OCI-LY7 (cell line): Measurements from ENCODE around the gene FMN1. TPM values are rescaled to one million over a fixed set of nuclear protein-coding genes. Genes with fewer than 3 reads are reported as not detected.
A peak's percentile ranks its signal among the peaks of the same experiment; 100 is the strongest.

ENCODE experiments used
- BruUV-seq: library from RNA; stranded (reverse); fragments of 400-500 nt; replicated peaks from 2 replicates; lab custom pipeline; 2021; lab: Mats Ljungman, UMichigan
- CTCF ChIA-PET: fragments of 300-600 bp; sonication (Branson Sonifier 250); formaldehyde crosslinking; loops from one replicate; lab custom pipeline; 2022; ENCODE audit warnings: antibody characterized with exemption; ENCODE audit not compliant: unreplicated experiment; lab: Charles Lee
- POLR2A ChIA-PET: fragments of 300-600 bp; sonication (Branson Sonifier 250); formaldehyde crosslinking; loops from one replicate; lab custom pipeline; 2022; ENCODE audit warnings: antibody characterized with exemption; lab: Charles Lee
- DNase-seq: peaks from one replicate; pipeline ENCODE4 v3.0.0-alpha.2; 2015; ENCODE audit warnings: low spot score
- H2AFZ ChIP-seq: fragments of 200-600 bp; sonication (generic), shearing (Covaris generic); 2 replicates; pipeline ENCODE4 v1.6.1; 2014; ENCODE audit warnings: mild to moderate bottlenecking, antibody characterized with exemption, low read length, moderate library complexity
- H3K27ac ChIP-seq: fragments of 200-600 bp; sonication (generic); 2 replicates; pipeline ENCODE4 v1.5.1; 2014; ENCODE audit warnings: mixed run types, low read depth, mild to moderate bottlenecking, moderate library complexity, low read length, inconsistent platforms; ENCODE audit not compliant: poor library complexity, severe bottlenecking
- H3K36me3 ChIP-seq: fragments of 200-600 bp; sonication (generic); 2 replicates; pipeline ENCODE4 v1.6.1; 2014; ENCODE audit warnings: mild to moderate bottlenecking, antibody characterized with exemption, low read length, moderate library complexity, mixed read lengths; ENCODE audit not compliant: insufficient read depth
- H3K4me1 ChIP-seq: fragments of 200-600 bp; sonication (generic); 2 replicates; pipeline ENCODE4 v1.5.1; 2014; ENCODE audit warnings: mild to moderate bottlenecking, low read length; ENCODE audit not compliant: insufficient read depth, poor library complexity, severe bottlenecking
- H3K4me2 ChIP-seq: fragments of 200-600 bp; sonication (generic); 2 replicates; pipeline ENCODE4 v1.6.1; 2014; ENCODE audit warnings: mild to moderate bottlenecking, low read length
- H3K4me3 ChIP-seq: fragments of 200-600 bp; sonication (generic); 2 replicates; pipeline ENCODE4 v1.5.1; 2014; ENCODE audit warnings: mild to moderate bottlenecking, low read depth, low read length; ENCODE audit not compliant: poor library complexity, severe bottlenecking
- H3K79me2 ChIP-seq: fragments of 200-600 bp; sonication (generic); 2 replicates; pipeline ENCODE4 v1.6.1; 2016; ENCODE audit warnings: low read depth, mild to moderate bottlenecking, low read length, moderate library complexity, mixed read lengths; ENCODE audit not compliant: insufficient read depth
- H3K9me2 ChIP-seq: fragments of 200-600 bp; sonication (generic); 2 replicates; pipeline ENCODE4 v1.6.1; 2016; ENCODE audit warnings: mild to moderate bottlenecking, low read length, mixed read lengths; ENCODE audit not compliant: insufficient read depth
- H3K9me3 ChIP-seq: fragments of 200-600 bp; sonication (generic); 2 replicates; pipeline ENCODE4 v1.6.1; 2014; ENCODE audit warnings: mild to moderate bottlenecking, mixed run types, low read length, mixed read lengths
- H4K20me1 ChIP-seq: fragments of 200-600 bp; sonication (generic); 2 replicates; pipeline ENCODE4 v1.6.1; 2014; ENCODE audit warnings: mild to moderate bottlenecking, antibody characterized with exemption, low read length, moderate library complexity, mixed read lengths; ENCODE audit not compliant: insufficient read depth
- EZH2phosphoT487 ChIP-seq: fragments of 200-600 bp; sonication (generic); IDR thresholded peaks from 2 replicates; pipeline ENCODE4 v1.6.1; 2018; ENCODE audit warnings: low read depth, borderline replicate concordance, mild to moderate bottlenecking, mixed run types, antibody characterized with exemption, low read length, moderate library complexity, mixed read lengths
- intact Hi-C: fragments of 100-400 bp; cut with micrococcal nuclease; formaldehyde crosslinking; loops from one replicate; pipeline ENCODE4 v1.10.0; 2022; ENCODE audit not compliant: unreplicated experiment
- total RNA-seq, 2 experiments: library from RNA; depleted of rRNA in 1 of 2; stranded (reverse); fragments of >200 nt in 1 of 2; shearing (Covaris generic) in 1 of 2; gene quantifications; 2 replicates each; pipeline ENCODE4 v1.2.3, GENCODE V29; 2014 to 2022
- TF ChIP-seq, protein P1 (sequence below): fragments of 200-600 bp; sonication (generic); conservative IDR thresholded peaks from 2 replicates; pipeline ENCODE4 v1.5.1; 2014; ENCODE audit warnings: mild to moderate bottlenecking, antibody characterized with exemption, low read length, moderate library complexity, mixed read lengths

Gene FMN1
- total RNA-seq, 2 experiments from 2014 or later = 3.2 to 4.2 TPM

DNA sequence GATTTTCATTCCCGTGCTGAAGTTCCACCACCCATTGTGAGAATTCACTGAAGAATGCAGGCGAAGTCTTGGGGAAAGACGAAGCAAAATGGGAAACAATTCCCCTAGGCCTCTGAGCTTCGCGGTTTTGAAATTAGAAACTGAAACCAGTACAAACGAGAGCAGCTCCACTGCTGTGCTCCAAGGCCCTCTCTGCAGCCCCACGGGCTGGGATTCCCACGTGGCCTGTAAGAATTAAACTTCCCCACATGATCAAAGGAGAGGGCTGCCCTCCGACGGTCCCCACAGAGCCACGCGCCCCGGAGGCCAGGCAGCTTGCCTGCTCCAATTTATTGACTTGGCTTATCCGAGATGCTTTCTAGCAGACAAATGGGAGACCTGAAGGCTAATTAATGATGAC lies 332.8 kb downstream of the FMN1 start:
- DNase-seq = no peak
- no peak overlapping the region for H3K4me2 ChIP-seq
- H3K27ac ChIP-seq = no peak overlapping the region
- BruUV-seq = no TSS peak
- H4K20me1 ChIP-seq = no peaks in the 10 kb centered on the region
- H3K9me2 ChIP-seq = no peaks in the 10 kb centered on the region
- H3K9me3 ChIP-seq = no peaks in the 10 kb centered on the region
- H3K79me2 ChIP-seq = no peaks in the 10 kb centered on the region
- H3K4me3 ChIP-seq = no peak overlapping the region
- peak overlapping the region; percentile 19; the same call in 1 of the 2 replicates for H2AFZ ChIP-seq
- intact Hi-C loops = no loop called here
- ChIA-PET CTCF (interaction anchor here (0.6 kb wide), 1 partner anchor 334 kb away, joined by 3 read pairs; no protein-coding TSS in a partner anchor), POLR2A (interaction anchor here (0.6 to 0.7 kb wide), 3 partner anchors 18 to 118 kb away, joined by 3 to 5 read pairs (median 3); no protein-coding TSS in a partner anchor)
- peaks cover 4% of the 10 kb centered on the region for H3K4me1 ChIP-seq
- TF ChIP-seq EZH2phosphoT487 = no peak
- TF ChIP-seq, protein P1, sequence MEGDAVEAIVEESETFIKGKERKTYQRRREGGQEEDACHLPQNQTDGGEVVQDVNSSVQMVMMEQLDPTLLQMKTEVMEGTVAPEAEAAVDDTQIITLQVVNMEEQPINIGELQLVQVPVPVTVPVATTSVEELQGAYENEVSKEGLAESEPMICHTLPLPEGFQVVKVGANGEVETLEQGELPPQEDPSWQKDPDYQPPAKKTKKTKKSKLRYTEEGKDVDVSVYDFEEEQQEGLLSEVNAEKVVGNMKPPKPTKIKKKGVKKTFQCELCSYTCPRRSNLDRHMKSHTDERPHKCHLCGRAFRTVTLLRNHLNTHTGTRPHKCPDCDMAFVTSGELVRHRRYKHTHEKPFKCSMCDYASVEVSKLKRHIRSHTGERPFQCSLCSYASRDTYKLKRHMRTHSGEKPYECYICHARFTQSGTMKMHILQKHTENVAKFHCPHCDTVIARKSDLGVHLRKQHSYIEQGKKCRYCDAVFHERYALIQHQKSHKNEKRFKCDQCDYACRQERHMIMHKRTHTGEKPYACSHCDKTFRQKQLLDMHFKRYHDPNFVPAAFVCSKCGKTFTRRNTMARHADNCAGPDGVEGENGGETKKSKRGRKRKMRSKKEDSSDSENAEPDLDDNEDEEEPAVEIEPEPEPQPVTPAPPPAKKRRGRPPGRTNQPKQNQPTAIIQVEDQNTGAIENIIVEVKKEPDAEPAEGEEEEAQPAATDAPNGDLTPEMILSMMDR = no peak
- H3K36me3 ChIP-seq = no peaks in the 10 kb centered on the region

DNA sequence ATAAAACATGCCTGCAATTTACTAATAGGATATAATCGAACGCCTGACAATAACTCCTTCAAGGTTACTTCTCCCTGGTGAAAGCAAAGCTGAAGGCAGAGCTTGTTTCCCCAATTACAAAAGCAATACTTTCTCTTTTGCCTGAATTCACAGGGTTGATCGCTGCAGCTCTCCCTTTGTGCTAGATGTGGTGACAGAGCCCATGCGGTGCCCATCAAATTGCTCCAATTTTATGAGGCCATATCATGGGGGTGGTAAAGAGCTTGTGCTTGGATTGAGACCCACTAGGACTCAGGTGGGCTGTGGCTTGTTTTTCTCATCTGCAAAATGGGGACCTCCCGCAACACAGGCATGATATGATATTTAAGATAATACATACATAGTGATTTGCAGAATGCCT lies 333.3 kb downstream of the FMN1 start:
- BruUV-seq = no TSS peak
- no peaks in the 10 kb centered on the region for H3K36me3 ChIP-seq
- H3K4me1 ChIP-seq = peaks cover 4% of the 10 kb centered on the region
- TF ChIP-seq EZH2phosphoT487 = no peak
- TF ChIP-seq, protein P1 = no peak
- ChIA-PET POLR2A (interaction anchor here (1.9 kb wide), 1 partner anchor 18 kb away, joined by 4 read pairs; no protein-coding TSS in a partner anchor), CTCF (interaction anchor here (0.6 kb wide), 1 partner anchor 334 kb away, joined by 3 read pairs; no protein-coding TSS in a partner anchor)
- H2AFZ ChIP-seq = peak overlapping the region; percentile 19; the same call in 1 of the 2 replicates
- no peaks in the 10 kb centered on the region for H4K20me1 ChIP-seq
- no peaks in the 10 kb centered on the region for H3K9me3 ChIP-seq
- DNase-seq = no peak
- intact Hi-C loops = no loop called here
- H3K79me2 ChIP-seq = no peaks in the 10 kb centered on the region
- no peak overlapping the region for H3K4me2 ChIP-seq
- no peak overlapping the region for H3K4me3 ChIP-seq
- H3K27ac ChIP-seq = no peak overlapping the region
- no peaks in the 10 kb centered on the region for H3K9me2 ChIP-seq

DNA sequence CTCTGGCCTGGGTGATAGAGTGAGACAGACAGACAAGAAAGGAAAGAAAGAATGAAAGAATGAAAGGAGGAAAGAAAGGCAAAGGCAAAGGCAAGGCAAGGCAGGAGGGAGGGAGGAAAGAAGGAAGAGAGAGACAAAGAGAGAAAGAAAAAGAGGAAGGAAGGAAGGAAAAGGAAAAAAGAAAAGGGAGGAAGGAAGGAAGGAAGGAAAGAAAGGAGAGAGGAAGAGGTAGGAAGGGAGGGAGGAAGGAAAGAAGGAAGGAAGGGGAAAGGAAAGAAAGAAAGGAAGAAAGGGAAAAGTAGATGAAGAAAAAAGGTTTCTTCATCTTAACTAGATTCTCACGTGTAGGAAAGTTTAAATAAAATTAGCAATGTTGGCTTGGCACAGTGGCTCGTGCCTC lies 334.5 kb downstream of the FMN1 start:
- Histone ChIP-seq H3K4me2 (no peak overlapping the region), H3K9me3 (no peaks in the 10 kb centered on the region), H3K36me3 (no peaks in the 10 kb centered on the region), H3K79me2 (no peaks in the 10 kb centered on the region), H3K4me1 (peaks cover 4% of the 10 kb centered on the region), H2AFZ (no peak overlapping the region), H3K4me3 (no peak overlapping the region), H3K27ac (no peak overlapping the region), H4K20me1 (no peaks in the 10 kb centered on the region), H3K9me2 (no peaks in the 10 kb centered on the region)
- BruUV-seq = no TSS peak
- DNase-seq = no peak
- ChIA-PET POLR2A (interaction anchor here (1.9 kb wide), 1 partner anchor 17 kb away, joined by 4 read pairs; no protein-coding TSS in a partner anchor), CTCF (no interaction called here)
- intact Hi-C loops = no loop called here
- TF ChIP-seq EZH2phosphoT487 = no peak
- TF ChIP-seq, protein P1 = no peak
